Stimulated activated CD4-positive, alpha-beta T cell treated with anti-CD3 and anti-CD28 coated beads, Interleukin-1b, Interleukin-23, amount 100 ng/mL, for 48 hours (primary cell): ENCODE data around the gene ANGPTL2.

Experiments used
- DNase-seq: peaks from one replicate; pipeline ENCODE4 v3.0.0-alpha.2; 2020

ANGPTL2 gene

DNA sequence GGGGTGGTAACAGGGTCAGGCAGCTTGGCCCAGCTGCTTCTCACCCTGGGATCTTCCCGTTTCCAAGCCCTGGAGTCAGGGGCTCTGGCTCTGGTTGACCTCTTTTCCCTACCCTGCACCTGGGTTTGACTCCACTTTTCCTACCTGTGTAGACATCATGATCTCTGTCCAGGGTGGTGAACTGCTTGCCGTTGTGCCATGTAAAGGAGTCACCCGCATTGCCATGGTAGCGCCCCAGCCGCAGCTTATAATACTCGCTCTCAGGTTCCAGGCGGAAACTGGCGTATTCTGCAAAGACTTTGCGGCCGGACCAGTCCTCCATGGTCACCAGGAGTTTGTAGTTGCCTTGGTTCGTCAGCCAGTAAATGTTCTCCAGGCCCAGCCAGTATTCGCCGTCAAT lies 30.9 kb downstream of the ANGPTL2 start:
- no peak for DNase-seq

- DNase-seq: no peak
Measured at GRCh38 chr9:127090341-127090985, 32.0 kb downstream of the ANGPTL2 start.

GRCh38 chr9:127089631-127090081 lies 32.8 kb downstream of the ANGPTL2 start:
- no peak for DNase-seq

DNA sequence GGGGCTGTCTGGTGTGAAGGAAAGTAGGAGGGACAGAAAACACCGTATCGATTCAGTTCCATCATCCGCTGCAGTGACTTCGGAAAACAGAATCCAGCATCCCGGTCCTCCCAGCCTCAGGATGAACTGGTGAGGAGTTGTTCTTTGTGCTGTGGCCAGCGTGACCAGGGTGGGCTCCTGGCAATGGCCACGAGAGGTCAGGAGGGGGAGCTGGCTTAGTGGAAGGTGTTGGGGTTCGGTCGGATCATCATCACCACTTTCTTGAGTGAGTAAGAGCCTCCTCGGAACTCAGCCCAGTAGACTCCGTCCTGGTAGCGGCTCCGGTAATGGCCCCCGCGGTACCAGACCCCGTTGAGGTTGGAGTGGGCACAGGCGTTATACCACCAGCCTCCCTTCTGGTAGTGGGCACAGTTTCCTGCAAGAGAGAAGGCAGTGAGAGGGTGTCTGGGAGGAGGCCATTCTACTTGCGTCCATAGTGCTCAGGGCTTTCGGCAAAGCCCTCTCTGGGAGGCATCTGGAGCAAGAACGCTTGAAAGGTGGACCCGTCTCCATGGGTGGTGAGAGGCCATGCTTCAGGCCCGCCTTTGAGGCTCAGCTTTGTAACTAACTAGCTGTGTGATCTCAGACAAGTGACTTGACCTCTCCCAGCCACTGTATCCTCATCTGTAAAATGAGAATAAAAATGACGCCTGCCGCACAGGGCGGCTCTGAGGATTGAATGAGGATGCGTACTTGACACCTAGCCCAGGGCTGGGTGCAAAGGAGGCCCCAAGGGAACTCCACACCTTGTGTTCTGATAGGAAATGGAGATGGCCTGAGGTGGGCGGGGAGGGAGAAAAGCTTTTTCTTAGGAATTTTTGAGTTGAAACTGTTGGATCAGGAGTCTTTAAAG lies 33.5 kb downstream of the ANGPTL2 start:
- no peak for DNase-seq

DNA sequence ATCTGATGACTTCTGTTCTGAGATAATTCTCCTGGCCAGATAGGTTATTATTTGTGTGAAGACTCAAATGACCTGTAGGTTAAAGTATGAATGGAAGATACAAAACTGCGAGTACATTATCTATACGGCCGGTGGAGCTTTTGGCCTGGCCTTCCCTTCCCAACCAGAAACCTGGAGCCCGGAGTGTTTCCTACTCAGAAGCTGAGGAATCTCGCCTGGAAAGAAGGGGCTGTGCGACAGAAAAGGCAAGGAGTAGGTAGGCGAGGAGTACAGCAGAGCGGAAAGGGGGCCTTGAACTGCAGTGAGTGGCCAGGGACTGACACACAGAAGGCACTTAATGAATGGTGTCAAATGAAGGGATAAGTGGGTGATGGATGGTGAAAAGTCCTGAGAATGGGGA lies 34.6 kb downstream of the ANGPTL2 start:
- no peak for DNase-seq

GRCh38 chr9:127087411-127087810 lies 35.0 kb downstream of the ANGPTL2 start:
- DNase-seq: no peak

DNA sequence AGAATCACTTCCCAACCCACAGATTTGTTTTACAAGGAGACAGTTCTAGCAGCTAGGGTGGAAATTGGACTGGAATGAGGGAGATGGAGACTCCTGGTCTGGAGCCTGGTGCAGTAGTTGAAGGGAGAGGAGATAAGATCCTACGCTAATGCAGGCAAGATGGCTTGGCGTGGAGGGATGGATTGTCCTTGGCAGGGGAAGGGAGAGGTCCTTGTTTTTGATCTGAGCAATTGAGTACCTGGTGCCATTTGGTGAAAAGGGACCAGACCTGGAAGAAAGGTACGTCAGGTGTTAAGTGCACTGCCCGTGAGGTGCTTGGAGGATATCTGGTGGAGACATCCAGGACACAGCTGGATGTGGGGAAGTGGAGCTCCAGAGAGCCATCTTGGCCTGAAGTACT lies 35.7 kb downstream of the ANGPTL2 start:
- no peak for DNase-seq

- no peak for DNase-seq
Measured at GRCh38 chr9:127085186-127085585, 37.2 kb downstream of the ANGPTL2 start.

DNA sequence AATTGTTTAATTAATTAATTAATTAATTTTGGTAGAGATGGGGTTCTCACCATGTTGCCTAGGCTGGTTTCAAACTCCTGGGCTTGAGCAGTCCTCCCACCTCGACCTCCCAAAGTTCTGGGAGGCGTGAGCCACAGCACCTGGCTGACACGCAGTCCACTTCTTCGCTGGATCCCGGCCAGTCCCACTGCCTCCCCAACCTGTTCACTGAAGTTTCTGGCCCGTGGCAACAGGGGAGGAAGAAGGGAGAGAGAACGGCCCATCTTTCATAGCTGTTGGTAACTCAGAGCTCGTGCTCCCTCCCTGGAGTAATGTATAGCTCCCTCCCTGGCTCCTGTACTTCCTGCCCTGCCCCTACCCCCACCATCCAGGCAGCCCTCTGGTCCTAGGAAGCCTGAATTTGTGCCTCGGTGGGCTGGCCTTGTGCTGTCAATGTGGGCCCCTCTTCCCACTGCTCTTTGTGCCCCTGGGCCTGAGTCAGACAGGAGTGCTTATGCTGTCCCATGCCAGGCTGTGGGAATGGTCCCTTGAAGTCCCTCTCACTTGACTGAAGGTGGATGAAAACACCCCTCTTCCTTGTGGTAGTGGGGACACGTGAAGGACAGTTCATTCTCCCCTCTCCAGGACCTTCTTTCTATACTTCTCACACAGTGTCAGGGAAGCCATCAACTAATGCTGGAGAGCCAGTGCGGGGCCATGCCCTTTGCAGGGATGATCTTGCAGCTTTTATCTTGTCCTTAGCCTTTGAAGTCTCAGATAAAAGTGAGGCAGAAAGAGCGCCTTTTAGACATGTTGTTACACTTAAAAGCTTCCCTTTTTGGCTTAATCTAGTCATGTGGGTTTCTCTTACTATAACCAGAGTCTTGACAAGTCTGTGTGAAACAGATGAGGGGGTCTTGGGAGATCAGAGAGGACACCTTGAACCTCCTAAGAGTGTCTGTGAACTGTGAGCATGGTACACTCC lies 38.1 kb downstream of the ANGPTL2 start:
- no peak for DNase-seq

DNA sequence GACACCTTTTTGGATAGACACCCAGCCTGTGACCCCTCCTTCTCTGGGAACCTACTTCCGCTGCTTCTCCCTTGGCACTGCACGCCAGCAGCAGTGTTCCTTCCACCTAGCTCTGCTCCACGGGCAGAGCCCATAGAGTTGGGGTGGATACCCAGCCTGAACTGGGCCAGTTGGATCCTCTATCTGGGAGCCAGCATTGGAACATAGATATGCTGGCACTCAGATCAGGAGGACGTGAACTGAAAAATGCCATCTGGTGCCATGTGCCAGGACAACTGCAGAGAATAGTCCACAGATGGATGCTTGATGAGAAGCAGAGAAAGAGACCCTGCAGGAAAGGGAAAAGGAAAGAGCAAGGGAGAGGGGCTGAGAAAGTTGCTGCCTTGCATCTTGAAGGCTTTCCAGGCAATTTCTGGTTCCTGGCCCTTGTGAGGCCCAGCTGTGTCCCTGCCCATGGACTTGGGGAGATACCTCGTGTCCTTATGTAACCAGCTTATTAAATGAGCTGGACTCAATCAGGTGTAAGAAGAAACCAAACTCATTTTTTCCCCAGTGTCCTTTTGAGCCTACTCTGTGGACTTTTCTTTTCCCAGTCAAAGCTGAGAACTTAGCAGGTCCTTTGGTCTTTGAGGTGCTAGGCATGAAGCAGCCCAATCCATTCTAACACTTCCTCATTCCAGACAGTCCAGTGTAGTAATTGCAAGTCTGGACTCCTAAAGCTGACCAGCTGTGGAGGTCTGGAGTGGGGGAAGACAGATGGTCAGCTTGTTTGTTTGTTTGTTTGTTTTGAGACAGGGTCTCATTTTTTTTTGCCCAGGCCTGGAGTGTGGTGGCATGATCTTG lies 39.1 kb downstream of the ANGPTL2 start:
- no peak for DNase-seq

DNA sequence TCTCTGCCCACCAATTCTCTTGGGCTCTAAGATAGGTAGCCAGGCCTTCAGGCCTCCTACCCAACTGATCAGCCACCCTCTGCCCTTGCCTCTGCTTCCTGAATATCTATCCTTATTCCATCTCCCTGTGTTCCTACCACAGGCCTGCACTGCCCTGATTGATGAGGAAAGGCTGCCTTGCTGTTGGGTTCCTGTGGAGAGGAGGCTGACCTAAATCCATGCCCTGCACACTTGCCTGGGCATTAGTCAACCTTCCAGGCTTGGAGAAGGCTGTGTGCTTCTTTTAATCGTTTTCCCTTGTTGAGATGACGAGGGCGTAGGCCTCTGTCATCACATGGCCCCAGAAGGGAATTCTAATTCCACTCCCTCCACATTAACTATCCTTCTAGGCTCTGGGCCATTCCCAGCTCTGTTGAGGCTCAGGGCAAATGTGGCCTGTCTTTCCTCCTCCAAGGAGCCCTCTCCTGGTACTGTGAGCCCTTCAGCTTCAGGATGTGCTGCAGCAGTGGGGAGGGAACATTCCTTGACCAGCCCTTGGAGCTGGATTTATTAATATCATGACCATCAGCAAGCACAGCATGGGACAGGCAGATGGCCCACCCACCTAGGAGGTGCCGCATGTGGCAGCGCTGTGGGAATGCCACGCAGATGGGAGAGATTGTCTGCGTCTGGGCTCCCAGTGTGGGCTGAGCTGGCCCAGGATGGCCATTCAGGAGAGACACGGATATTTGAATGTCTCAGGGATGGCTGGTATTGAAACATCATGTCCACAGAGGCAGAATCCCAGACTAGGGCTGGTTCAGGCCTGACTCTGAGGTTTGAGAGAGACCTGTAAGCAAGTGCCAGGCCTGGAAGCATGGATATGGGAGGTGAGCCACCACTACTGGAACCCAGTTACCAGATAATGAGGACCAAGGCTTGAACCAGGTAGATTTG lies 40.9 kb downstream of the ANGPTL2 start:
- no peak for DNase-seq

GRCh38 chr9:127079446-127080140 lies 42.8 kb downstream of the ANGPTL2 start:
- DNase-seq: no peak

DNA sequence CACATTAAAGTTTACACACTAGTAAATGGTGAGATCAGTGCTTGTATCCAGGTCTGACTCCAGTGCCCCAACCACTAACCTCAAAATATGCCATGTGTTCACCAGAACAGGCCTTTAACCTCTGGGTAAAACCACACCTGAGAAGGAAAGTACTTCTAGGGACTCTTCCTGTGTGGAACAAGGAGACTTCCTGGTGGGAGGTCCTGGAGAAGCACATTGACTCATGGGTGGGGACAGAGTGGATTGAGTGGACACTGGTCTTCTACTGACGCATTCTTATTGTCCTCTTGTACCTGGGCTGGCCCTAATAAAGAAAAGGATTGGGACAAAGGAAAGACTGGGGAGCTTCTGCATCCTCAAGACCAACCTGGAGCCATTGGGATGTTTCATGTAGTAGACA lies 43.4 kb downstream of the ANGPTL2 start:
- no peak for DNase-seq

GRCh38 chr9:127078336-127078735 lies 44.1 kb downstream of the ANGPTL2 start:
- DNase-seq: no peak

DNA sequence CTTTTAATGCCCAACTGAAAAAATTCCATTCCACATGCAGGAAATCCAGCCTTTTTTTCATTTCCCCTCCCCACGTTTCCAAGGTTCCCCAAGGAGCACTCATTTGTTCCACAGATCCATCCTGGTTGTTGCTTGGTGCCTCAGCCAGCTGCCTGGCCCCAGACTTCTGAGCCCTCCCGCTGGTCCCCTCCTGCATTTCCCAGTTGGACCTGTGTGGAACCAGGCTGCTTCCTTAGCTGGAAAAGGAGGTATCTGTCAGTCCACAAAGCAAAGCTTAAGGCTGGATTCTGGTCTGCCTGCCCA lies 44.8 kb downstream of the ANGPTL2 start:
- no peak for DNase-seq

- no peak for DNase-seq
Measured at GRCh38 chr9:127076860-127077643, 45.4 kb downstream of the ANGPTL2 start.

DNA sequence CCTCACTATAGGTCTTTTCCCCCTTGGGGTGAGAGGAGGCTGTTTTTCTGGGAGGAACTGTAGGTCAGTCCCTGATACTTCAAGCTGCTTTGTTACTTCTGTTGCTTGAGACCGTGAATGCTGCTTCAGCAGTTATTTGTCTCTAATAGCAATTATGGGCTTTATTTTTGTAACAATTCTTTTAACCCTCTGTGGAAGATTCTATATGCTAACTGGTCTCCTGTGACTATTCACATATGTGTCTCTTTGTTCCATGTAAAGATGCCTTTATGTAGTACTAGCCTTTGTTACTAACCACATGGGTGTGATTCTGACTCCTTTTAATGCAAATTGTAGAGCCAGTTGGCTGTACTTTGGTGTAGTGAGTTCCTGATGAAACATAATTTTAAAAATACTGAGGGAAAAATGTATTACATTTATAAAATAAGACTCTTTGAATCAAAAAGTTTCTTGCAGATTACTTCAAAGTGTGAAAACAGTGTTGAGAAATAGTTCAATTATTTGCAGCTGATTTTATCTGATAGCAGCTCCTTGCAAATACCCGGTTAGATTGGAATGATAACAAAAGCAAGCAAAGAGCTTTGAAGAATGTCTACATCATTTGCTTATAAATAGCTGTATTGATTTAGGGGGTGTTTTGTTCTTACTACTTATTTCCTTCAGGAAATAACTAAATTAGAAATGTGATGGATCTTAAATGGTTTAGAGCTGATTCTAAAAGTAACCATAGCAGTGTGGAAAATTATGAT lies 46.6 kb downstream of the ANGPTL2 start:
- DNase-seq: no peak

- no peak for DNase-seq
Measured at GRCh38 chr9:127074561-127075548, 47.6 kb downstream of the ANGPTL2 start.
